GM18511 (cell line): ENCODE measurements around the gene STX16.

Experiments used
- ATAC-seq: cut with Tn5 transposase; IDR thresholded peaks from one replicate; pipeline ENCODE4 v1.9.1; 2021; ENCODE audit warnings: mild to moderate bottlenecking, moderate library complexity; ENCODE audit not compliant: unreplicated experiment

Gene STX16

DNA sequence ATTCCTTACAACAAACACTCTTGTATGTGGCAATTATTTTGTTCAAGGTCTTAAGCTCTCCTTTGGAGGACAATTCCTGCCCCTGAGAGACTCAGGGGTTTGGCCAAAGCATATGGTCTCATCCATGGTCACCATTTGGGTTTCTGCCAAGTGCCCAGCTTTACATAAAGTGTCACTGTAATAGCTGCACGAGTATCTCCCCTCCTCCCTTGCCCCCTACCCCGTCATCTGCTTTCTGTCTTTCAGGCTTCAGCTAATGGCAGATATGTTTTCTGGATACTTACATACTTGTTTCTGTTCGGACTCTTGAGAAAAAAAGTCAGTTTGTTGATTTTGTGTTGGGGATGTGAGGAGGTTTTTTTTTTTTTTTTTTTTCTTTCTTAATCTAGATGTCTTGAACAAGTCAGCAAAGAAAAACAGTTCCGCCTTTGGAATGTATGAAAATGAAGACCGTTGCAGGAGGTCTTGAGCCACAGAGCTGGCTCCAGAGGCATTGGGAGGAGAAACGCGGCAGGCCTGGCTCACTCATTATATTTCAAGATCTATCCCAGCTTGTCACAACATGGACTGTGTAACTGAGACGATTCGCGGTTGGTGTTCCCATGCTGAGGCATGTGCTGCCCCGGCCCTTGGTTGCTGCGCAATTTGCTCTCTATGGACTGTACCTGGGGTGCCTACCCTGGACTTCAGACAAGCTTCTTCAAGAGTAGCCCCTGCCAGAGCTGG is 32.6 kb upstream of the STX16 start:
- no peak for ATAC-seq

DNA sequence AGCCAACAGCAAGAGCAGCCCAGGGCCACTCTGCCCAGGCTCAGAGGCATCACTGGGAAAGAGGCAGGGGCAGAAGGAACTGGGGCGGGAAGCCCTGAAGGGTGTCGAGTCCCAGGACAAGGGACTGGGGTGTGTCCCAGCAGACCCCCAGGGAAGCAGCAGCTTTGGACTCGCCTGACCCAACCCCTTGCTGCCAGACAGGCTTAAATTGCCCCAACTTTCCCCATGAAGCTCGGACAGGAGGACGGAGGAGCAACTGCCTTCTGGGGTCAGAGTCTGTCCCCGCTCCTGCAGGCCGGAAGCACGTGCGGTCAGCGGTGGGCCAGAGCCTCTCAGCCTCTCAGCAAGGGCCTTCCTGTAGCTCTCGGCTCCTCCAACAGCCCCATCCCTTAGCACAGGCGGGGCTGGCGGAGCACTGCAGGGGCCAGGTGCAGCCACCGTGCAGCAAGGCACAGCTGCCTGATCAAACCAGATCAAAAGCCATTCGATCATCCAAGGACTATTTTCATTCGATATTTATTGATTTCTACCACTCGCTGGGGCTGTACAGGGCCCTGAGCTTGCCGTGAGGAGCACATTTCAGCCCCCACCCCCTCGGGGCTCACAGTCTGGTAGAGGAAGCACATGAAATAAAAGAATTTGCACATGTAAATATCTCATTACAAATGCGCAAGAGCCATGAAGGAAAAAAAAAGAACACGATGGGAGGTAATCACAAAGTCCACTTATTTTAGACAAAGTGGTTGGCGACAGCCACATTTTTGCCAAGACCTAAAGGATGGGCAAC is 31.8 kb upstream of the STX16 start:
- no peak for ATAC-seq

DNA sequence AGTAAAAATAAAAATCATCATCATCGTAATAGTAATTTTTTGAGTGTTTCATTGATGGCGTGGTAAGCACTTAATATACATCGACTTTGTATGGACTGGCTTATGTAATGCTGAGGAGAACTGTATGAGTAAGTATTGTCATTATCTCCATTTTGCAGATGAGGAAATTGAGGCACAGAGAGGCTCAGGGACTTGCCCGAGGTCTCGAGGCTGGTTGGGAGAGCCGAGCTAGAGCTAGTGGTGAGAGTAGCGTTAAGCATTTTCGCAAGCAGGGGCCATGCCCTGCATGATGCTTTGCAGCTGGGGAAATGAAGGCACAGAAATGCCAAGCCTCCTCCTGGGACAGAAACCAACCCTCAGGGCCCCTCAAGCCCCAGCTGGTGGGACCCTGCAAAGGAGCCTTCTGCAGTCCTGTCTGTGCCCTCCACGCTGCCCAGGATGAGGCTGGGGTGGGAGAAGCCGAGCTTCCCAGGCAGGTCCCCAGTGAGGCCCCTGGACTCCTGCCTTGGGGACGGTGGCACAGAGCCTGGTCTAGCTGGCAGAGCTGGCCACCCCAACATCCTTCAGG is 31.1 kb upstream of the STX16 start:
- no peak for ATAC-seq

DNA sequence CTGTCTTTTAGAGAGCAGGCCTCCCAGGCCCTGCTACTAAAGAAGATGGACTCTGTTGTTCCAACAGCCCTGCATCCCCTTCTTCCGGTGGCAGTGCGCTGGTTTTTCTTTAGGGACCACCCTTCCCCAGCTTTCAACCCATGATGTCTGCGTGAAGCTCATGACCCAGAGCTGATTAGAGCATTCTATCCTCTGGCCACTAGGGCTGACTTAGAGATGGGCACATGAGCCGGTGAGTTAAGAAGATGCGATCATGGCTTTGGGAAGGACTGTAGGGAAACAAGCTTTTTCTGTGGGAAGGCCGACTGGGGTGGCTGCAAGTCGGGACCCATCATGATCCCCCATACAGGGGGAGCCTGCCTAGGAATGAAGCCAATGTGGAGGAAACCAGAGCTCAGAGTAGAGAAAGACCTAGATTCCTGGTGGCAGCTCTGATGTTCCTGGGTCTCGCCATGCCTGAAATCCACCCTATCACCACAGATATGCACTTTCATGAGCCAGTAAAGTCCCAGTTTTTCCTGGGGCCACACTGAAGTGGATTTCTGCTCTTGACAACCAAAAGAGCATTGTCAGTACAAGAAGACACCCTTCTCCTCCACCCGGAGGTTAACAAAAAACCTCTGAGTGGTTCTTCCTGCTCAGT is 29.1 kb upstream of the STX16 start:
- ATAC-seq = no peak

DNA sequence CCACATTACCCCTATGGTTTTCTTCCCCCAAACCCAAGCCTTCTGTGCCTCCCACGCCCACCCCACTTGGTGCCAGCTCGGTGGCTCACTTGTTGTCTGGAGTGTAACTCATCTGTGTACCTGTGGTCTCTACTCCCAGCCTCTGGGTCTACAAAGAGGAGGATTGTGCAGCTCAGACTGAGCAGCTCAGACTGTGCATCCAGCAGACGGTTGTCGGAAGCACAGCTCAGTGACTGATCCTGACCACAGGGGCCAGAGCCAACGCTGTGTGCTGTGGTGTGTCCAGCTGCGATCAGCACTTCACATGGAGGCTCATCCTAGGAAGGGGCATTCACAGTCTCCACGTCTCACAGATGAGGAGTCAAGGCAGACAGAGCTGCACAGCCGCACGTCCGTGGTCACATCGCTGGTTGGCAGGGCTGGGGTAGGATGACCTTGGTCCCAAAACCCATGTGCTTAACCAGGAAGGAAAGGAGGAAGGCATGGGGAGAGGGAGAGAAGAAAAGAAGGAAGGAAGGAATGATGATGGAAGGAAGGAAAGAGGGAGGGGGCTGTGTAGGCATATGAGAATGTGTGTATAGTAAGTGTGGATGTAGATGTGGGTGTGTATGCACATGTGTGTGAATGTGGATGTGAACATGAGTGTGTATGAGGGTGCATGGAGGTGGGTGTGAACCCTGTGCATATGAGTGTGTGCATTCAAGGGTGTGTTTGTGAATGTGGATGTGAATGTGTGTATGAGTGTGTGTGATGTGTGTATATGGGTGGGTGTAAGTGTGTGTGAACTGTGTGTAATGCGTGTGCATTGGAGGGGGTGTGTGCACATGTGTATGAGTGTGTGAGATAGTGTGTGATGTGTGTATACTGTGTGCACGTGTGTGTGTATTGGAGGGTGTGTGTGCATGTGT is 28.2 kb upstream of the STX16 start:
- no peak for ATAC-seq

DNA sequence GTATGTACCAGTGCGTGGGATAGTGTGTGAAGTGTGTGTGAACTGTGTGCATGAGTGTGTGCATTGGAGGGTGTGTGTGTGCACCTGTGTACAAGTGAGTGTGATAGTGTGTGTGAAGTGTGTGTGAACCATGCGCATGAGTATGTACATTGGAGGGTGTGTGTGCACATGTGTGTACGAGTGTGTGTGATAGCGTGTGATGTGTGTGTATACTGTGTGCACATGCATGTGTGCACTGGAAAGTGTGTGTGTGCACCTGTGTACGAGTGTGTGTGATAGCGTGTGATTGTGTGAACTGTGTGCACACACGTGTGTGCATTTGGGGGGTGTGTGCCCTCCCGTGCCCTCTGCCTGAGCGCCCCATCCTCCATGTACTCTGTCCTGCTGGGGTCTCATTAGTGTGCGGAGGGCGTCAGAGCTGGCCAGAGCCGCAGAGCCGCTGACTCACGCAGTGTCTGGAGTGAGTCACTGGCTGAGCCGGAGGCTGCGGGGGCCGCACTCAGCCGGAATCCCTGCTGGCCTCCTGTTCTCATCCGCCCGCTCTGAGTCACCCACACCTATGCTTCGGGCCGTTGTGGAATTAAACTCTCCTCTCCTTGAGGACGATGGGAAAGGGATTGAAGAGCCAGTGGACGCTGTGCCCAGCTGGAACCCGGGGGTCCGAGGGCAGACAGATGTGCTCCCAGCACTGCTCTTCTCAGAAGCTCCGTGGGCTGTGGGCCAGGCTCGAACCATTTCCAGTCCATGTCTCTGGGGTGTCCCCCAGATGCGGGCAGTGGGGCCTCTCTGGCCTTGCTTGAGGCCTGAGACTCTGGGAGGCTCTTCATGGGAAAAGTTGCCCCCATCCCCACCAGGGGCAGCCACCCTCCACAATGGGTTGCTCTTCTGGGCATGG is 27.3 kb upstream of the STX16 start:
- no peak for ATAC-seq

DNA sequence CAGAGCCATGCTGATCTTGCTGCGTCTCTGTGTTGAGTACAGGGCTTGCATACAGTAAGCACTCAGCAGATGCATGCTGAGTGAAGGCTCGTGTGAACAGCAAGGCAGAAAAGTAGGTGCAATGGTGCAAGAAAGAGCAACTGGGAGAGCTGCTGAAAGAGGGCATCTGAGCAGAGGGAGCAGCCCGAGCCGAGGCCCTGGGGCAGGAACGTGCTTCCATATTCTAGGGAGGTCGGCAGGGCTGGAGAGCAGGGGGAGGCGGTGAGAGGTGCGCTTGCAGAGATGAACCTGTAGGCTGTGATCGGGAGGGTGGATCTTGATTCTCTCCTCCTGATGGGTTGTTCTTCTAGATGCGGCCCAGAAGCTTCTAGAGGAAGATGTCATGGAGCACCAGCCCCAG is 26.4 kb upstream of the STX16 start:
- ATAC-seq = no peak

DNA sequence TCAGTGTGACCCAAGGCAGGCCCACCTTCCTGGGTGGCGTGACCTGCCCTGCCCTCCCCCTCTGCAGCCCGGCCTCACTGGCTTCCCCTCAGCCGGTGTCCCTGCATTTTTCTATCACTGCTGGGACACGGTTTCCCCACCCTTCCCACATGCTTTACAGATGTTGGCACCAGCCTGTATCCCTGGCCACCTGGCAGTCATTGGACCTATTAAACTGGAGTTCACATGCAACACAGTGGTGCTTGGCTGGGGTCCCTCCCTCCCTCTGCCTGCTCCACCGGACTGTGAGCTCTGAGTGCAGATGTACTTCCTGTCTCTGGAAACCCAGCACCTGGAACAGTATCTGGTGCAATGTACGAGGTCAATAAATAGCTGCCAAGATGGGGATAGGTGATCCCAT is 25.5 kb upstream of the STX16 start:
- no peak for ATAC-seq

DNA sequence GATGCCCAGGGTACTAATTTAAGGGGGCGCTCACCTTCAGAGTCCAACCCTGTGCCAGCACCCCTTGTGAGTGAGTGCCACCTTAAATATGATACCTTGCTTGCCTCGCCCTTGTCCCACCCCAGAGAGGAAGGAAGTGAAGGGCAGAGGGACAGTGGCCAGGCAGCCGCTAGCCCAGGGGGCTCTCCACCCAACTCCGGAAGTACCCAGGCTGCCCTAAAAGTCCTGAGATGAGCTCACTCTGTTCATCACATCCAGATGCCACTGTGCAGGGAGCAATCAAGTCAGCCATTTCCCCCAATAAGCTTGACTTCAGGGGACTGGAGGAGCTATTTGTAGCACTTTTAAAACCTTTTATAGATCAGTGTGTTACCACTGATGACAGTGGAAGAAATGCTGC is 25.0 kb upstream of the STX16 start:
- ATAC-seq = no peak

DNA sequence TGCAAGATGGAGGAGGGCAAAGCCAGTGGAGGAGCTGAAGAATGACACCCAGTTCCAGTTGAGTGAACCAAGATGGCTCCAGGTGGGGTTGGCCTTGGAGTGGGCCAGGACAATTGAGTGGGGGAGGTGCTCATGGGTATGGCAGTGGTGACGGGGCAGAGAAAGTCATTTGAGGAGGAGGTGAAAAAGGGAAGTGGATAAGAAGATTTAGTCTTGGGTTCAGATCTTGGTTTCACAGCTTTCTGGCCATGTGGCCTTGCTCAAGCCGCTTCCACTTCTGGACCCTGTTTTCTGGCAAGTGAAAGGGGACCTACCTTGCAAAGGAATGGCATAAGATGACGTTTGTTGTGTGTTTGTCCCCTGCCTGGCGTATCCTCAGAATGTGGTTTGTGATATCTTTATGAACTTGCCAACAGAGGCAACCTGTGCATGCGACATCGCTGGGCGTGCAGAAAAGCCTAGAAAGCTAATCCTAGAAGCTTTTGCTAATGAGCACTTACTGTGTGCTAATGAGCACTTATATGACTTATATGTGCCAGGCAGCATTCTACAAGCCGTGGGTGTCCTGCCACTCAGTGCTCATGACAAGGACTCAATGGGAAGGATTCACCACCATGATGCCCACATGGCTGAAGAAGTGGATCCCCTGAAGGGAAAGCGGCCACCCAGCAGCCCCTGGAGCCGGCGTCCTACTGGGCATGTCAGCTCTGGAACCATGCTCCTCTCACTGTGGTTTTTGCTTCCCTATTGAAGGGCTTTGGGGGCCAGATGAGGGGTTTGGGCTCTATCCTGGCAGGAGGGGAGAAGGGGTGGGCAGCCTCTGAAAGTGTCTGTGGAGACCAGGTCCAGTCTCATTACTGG is 23.6 kb upstream of the STX16 start:
- ATAC-seq = no peak

DNA sequence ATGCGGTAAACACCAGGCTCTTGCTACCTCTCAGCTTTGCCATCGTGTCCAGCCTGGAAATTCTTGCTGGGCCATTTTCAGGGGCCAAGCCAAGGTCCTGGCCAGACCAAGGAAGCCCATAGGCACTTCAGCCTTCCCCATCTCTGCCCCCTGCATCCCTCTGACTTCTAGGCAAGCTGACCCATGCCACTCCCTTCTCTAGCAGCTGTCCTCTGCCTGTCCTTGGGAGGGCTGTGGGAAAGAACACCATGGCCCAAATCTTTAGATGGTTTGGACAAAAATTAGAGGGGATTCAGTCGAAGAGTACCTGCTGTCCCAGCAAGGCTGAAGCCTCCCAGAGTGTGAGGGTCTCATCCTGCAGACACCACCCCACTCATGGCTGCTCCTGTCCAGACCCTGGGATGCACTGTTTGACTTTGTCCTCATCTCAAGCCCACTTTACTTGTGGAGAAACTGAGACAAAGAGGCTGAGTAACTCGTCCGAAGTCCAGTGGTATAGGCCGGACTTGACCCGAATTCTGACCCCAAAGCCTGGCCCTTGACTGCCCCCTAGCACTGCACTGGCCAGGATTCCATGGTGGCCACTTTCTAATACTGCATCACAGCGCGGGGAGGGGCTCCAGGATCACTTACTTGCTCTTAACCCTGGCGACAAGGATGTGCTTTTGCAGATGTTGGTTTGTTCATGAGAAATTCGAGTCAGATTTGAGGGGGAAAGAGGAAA is 22.4 kb upstream of the STX16 start:
- no peak for ATAC-seq

DNA sequence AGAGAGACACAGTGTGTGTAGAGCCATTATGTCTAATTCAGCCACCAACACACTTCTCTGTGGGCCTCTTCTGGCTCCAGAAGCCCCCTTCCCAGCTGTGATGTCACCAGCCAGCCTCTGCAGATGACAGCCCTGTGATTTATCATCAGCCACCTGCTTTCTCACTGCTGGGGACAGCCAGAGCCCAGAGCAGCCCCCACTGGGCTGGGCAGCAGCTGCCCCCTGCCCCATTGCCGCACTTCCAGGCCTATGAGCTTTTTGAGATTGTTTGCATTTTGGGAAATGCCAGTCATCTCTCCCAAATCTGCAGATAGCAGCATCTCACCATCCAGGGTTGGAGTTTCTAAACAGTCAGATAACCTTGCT is 21.9 kb upstream of the STX16 start:
- no peak for ATAC-seq

DNA sequence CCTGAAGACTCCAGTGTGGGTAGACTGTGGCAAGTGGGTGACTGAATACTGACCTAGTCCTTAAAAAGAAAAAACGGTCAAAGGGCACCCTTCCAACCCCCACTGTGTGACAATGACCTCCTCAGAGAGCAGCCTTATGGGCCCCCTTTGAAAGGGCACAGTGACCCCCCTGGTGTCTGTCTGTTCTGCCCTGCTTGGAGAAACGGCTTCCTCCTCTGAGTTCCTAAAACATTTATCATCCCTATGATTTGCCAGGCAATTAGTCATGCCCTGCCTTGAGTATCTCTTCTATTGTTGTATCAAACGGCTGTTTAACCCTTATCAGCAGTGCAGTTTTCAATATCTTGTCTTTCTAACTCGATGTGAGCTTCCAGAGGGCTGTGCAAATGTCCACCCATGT is 21.0 kb upstream of the STX16 start:
- no peak for ATAC-seq

DNA sequence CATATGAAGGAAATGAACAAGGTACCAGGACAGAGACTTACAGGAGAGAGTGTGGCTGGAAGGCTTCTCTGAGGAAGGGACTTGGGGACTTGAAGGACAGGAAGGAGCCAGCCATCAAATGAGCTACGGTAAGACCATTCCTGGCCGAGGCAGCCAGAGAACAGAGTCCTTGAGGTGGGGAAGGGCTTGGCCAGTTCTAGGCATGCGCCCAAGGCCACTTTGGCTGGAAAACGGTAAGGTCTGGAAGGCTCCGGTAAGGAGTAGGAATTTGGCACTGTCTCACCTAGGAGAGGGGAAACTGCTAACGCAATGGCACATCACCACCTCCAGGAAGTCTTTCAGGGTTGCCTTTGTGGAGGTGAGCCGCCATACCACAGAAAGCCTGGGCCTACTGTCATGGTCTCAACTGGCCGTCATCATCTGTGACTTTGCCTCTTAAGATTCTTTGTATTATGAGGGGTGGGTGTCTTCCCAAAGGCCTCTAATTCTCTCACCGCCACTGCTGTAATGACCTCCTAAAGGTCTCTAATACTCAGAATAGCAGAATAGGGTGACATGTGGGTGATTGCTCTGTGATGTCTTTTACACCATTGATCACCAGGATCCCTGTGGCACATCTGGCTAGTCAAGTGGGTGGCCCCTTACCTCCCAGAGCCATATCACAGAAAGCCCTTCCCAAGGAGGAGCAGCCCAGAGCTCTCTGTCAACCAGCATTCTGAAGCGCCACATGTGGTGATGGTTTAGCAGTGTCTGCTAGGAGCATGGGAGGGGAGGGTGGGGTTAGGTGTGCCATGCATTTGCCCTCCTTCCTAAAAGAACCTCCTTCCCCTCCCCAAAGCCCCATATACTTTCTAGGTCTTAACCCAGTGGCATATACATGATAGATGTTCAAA is 17.7 kb upstream of the STX16 start:
- ATAC-seq = no peak

DNA sequence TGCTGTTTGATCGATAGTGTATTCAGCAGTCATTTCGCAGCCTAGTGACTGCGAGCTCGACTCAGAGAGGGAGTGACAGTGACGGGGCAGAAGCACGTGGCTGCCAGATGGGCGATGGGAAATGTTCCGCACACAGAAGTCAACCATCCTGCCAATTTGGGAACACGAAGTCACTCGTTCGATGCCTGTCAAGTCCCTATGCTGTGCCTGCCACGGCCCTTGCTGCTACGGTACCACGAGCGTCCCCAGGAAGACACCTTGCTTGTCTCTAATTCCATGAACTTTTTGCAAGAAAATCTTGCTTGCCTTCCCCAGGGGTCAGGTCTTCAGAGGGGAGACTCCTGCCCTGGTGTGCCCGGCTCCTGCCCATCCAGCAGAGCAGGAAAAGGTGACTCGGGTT is 17.0 kb upstream of the STX16 start:
- ATAC-seq = no peak

DNA sequence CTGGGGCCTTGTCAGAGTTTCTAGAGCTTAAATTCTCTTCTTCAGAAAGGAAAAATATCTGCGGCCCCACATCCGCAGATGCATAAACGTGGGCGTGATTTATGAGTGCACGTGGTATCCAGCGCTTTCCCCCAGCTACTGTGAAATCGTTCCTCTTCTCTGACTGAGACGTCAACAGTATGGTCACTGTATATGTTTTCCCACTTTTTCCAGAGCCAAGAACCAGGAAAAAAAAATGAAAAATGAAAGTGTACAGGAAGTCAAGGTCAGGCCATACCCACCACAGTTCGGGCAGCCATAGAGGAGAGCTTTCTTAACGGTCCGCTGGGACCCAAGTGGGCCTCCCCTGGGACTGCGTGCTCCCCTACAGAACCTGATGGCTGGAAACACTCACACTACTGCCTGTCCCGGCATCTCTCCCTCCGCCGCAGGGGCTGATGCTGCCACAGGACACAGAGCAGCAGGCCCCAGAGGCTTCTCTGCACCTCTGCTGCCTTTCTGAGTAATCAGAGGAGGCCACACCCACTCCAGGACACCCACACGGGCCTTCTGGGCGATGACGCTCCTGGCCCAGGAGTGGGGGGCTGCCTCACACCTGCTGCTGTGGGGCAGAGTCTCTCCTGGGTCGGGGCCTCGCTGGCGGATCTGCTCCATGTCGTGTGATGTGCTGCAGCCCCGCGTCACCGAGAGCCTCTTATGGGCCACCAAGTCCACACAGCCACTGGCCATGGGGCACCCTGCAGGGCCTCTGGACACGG is 16.4 kb upstream of the STX16 start:
- ATAC-seq = peak; percentile 83

DNA sequence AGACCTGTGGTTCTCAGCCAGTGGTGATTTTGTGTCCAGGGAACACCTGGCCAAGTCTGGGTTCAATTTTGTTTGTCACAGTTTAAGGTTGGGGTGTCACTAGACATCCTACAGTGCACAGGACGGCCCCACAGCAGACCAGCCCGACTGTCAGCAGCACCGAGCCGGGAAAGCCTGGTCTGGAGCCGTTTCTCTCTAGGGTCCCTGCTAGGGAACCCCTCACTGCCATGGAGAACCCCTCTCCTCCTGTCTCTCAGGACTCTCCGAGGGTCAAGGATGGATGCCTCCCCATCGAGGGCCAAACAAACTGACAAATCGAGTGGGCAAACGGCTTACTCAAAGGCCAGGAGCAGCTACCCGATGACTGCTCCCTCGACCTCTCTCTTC is 15.8 kb upstream of the STX16 start:
- ATAC-seq = no peak
